CD8-positive, alpha-beta memory T cell (primary cell): ENCODE measurements around the gene ARID5B. TPM values are rescaled to one million over a fixed set of nuclear protein-coding genes. Genes with fewer than 3 reads are reported as not detected.
A peak's percentile ranks its signal among the peaks of the same experiment; 100 is the strongest.

Source experiments
- CTCF ChIA-PET: fragments of 350-600 bp; sonication (Branson Sonifier 250); formaldehyde crosslinking; loops from one replicate; lab custom pipeline; 2021; ENCODE audit warnings: antibody characterized with exemption; lab: Charles Lee
- POLR2A ChIA-PET: fragments of 350-600 bp; sonication (Branson Sonifier 250); formaldehyde crosslinking; loops from one replicate; lab custom pipeline; 2021; ENCODE audit warnings: antibody characterized with exemption; lab: Charles Lee
- DNase-seq, 5 donors: peaks; one replicate each; pipeline versions ENCODE4 v3.0.0 to v3.0.0-alpha.2; 2020 to 2022; ENCODE audit warnings: mixed read lengths in 1 of 5
- H3K27ac ChIP-seq: one replicate; pipeline ENCODE4 v1.7.0; 2013; ENCODE audit warnings: low read depth, mild to moderate bottlenecking, low read length, moderate library complexity
- H3K27me3 ChIP-seq: 2 replicates; pipeline ENCODE4 v1.7.0; 2013; ENCODE audit warnings: low read length, mild to moderate bottlenecking; ENCODE audit not compliant: insufficient read depth, poor library complexity, severe bottlenecking
- H3K36me3 ChIP-seq: 2 replicates; pipeline ENCODE4 v1.7.0; 2013; ENCODE audit warnings: mild to moderate bottlenecking, low read length, moderate library complexity; ENCODE audit not compliant: insufficient read depth
- H3K4me1 ChIP-seq: 2 replicates; pipeline ENCODE4 v1.7.0; 2013; ENCODE audit warnings: mild to moderate bottlenecking, low read length, moderate library complexity; ENCODE audit not compliant: insufficient read depth
- H3K4me3 ChIP-seq: 2 replicates; pipeline ENCODE4 v1.7.0; 2013; ENCODE audit warnings: mild to moderate bottlenecking, low read length
- H3K9me3 ChIP-seq: 2 replicates; pipeline ENCODE4 v1.7.0; 2013; ENCODE audit warnings: mild to moderate bottlenecking, low read length
- H3K27ac Mint-ChIP-seq, 8 donors: one replicate each; pipeline ENCODE4 v1.8.0; 2020 to 2021; ENCODE audit warnings: mixed read lengths in 8 of 8, mild to moderate bottlenecking in 6 of 8, inconsistent platforms in 3 of 8, moderate library complexity in 3 of 8
- H3K27me3 Mint-ChIP-seq, 2 donors: one replicate each; pipeline ENCODE4 v1.8.0; 2020 to 2021; ENCODE audit warnings: mixed read lengths in 2 of 2, mild to moderate bottlenecking in 1 of 2, moderate library complexity in 1 of 2
- H3K36me3 Mint-ChIP-seq, 3 donors: one replicate each; pipeline ENCODE4 v1.8.0; 2020 to 2021; ENCODE audit warnings: mixed read lengths in 3 of 3, inconsistent platforms in 1 of 3, mild to moderate bottlenecking in 1 of 3
- H3K4me1 Mint-ChIP-seq, 3 donors: one replicate each; pipeline ENCODE4 v1.8.0; 2020 to 2021; ENCODE audit warnings: mixed read lengths in 3 of 3, inconsistent platforms in 1 of 3, mild to moderate bottlenecking in 1 of 3
- H3K4me3 Mint-ChIP-seq, 7 donors: one replicate each; pipeline ENCODE4 v1.8.0; 2020 to 2021; ENCODE audit warnings: mixed read lengths in 7 of 7, mild to moderate bottlenecking in 6 of 7, moderate library complexity in 4 of 7, inconsistent platforms in 2 of 7
- H3K9me3 Mint-ChIP-seq, 5 donors: one replicate each; pipeline ENCODE4 v1.8.0; 2020 to 2022; ENCODE audit warnings: mixed read lengths in 5 of 5, mild to moderate bottlenecking in 3 of 5, moderate library complexity in 2 of 5, inconsistent platforms in 1 of 5
- polyA plus RNA-seq: library from polyadenylated mRNA; unstranded; fragments of 300-500 nt; fragmentation: Illumina TruSeq; gene quantifications from one replicate; pipeline ENCODE4 v1.2.3, GENCODE V29; 2021
- total RNA-seq, 2 experiments: library from RNA; stranded (reverse); gene quantifications; one replicate each; pipeline ENCODE4 v1.2.3, GENCODE V29; 2021

The ARID5B gene
- total and polyA plus RNA-seq, 3 experiments from 2014 or later: 37.1 to 48.7 (median 38.4) TPM

GRCh38 chr10:62037166-62037831, 135.8 kb downstream of the ARID5B start:
- Histone ChIP-seq H3K27me3 (no peaks in the 10 kb centered on the region), H3K36me3 (no peaks in the 10 kb centered on the region), H3K9me3 (no peaks in the 10 kb centered on the region), H3K4me1 (peaks cover 51% of the 10 kb centered on the region), H3K4me3 (no peak overlapping the region), H3K27ac (no peak overlapping the region)
- Mint-ChIP-seq H3K4me3 (no peak overlapping the region), H3K4me1 (peaks cover 50 to 81% (median 72%) of the 10 kb centered on the region in 3 donors), H3K36me3 (peaks cover 0 to 5% (median 2%) of the 10 kb centered on the region in 3 donors), H3K27ac (peak overlapping the region in 2 of 8 donors; percentile 70 to 85), H3K27me3 (no peaks in the 10 kb centered on the region), H3K9me3 (no peaks in the 10 kb centered on the region)
- DNase-seq: no peak
- ChIA-PET POLR2A (interaction anchor here (0.7 kb wide), 1 partner anchor 1189 kb away, joined by 3 read pairs; no protein-coding TSS in a partner anchor), CTCF (interaction anchor here (1.7 to 7.8 kb wide), 12 partner anchors 10 to 227 kb away, joined by 4 to 69 read pairs (median 10); partner anchors contain the start of gene ARID5B)

GRCh38 chr10:62037890-62038608, 136.6 kb downstream of the ARID5B start:
- Mint-ChIP-seq H3K4me1 (peaks cover 49 to 80% (median 70%) of the 10 kb centered on the region in 3 donors), H3K27me3 (no peaks in the 10 kb centered on the region), H3K36me3 (peaks cover 0 to 5% (median 2%) of the 10 kb centered on the region in 3 donors), H3K4me3 (peak overlapping the region in 2 of 7 donors; percentile 23 to 49), H3K27ac (peak overlapping the region in 4 of 8 donors; percentile 1 to 85 (median 64)), H3K9me3 (no peaks in the 10 kb centered on the region)
- ChIA-PET POLR2A (interaction anchor here (0.6 to 2.0 kb wide), 7 partner anchors 45 to 1188 kb away, joined by 3 to 14 read pairs (median 3); partner anchors contain the start of gene ARID5B), CTCF (interaction anchor here (0.8 to 7.8 kb wide), 25 partner anchors 9 to 227 kb away, joined by 3 to 69 read pairs (median 5); partner anchors contain the start of gene ARID5B)
- Histone ChIP-seq H3K27ac (no peak overlapping the region), H3K27me3 (no peaks in the 10 kb centered on the region), H3K4me3 (peak overlapping the region; percentile 10), H3K36me3 (no peaks in the 10 kb centered on the region), H3K9me3 (no peaks in the 10 kb centered on the region), H3K4me1 (peaks cover 49% of the 10 kb centered on the region)
- no peak for DNase-seq

- Mint-ChIP-seq H3K9me3 (no peaks in the 10 kb centered on the region), H3K36me3 (peaks cover 0 to 5% (median 2%) of the 10 kb centered on the region in 3 donors), H3K4me3 (peak overlapping the region in 6 of 7 donors; percentile 9 to 67 (median 42)), H3K27ac (peak overlapping the region in 6 of 8 donors; percentile 1 to 78 (median 42)), H3K27me3 (no peaks in the 10 kb centered on the region), H3K4me1 (peaks cover 49 to 80% (median 70%) of the 10 kb centered on the region in 3 donors)
- CTCF ChIA-PET: interaction anchor here (0.7 to 7.8 kb wide), 35 partner anchors 8 to 377 kb away, joined by 3 to 69 read pairs (median 4); partner anchors contain the start of gene ARID5B
- Histone ChIP-seq H3K27me3 (no peaks in the 10 kb centered on the region), H3K4me1 (peaks cover 49% of the 10 kb centered on the region), H3K27ac (no peak overlapping the region), H3K4me3 (peak overlapping the region; percentile 10), H3K36me3 (no peaks in the 10 kb centered on the region), H3K9me3 (no peaks in the 10 kb centered on the region)
- DNase-seq: peak; percentile 50 to 81 (median 61)
- POLR2A ChIA-PET: interaction anchor here (0.6 to 2.0 kb wide), 6 partner anchors 44 to 206 kb away, joined by 3 to 14 read pairs (median 4); partner anchors contain the start of gene ARID5B
Observed at GRCh38 chr10:62038609-62039190, 137.2 kb downstream of the ARID5B start.

- Histone ChIP-seq H3K27me3 (no peaks in the 10 kb centered on the region), H3K36me3 (no peaks in the 10 kb centered on the region), H3K4me3 (no peak overlapping the region), H3K4me1 (peaks cover 57% of the 10 kb centered on the region), H3K27ac (no peak overlapping the region), H3K9me3 (no peaks in the 10 kb centered on the region)
- ChIA-PET POLR2A (interaction anchor here (0.7 to 2.0 kb wide), 2 partner anchors 138 to 140 kb away, joined by 3 to 14 read pairs; partner anchors contain the start of gene ARID5B), CTCF (interaction anchor here (1.0 to 7.8 kb wide), 12 partner anchors 10 to 289 kb away, joined by 3 to 69 read pairs (median 6); partner anchors contain the start of gene ARID5B)
- no peaks in the 10 kb centered on the region for H3K9me3 Mint-ChIP-seq
- peak overlapping the region in 2 of 7 donors; percentile 18 to 24 for H3K4me3 Mint-ChIP-seq
- DNase-seq: no peak
- peaks cover 0 to 4% (median 2%) of the 10 kb centered on the region in 3 donors for H3K36me3 Mint-ChIP-seq
- H3K4me1 Mint-ChIP-seq: peaks cover 56 to 82% (median 79%) of the 10 kb centered on the region in 3 donors
- H3K27me3 Mint-ChIP-seq: no peaks in the 10 kb centered on the region
- peak overlapping the region in 2 of 8 donors; percentile 7 to 73 for H3K27ac Mint-ChIP-seq
Observed at GRCh38 chr10:62039954-62040353, 138.5 kb downstream of the ARID5B start.

GRCh38 chr10:62040881-62041280, 139.4 kb downstream of the ARID5B start:
- peak overlapping the region in 2 of 7 donors; percentile 34 to 37 for H3K4me3 Mint-ChIP-seq
- H3K36me3 Mint-ChIP-seq: peaks cover 0 to 2% (median 2%) of the 10 kb centered on the region in 3 donors
- POLR2A ChIA-PET: no interaction called here
- no peaks in the 10 kb centered on the region for H3K27me3 Mint-ChIP-seq
- Histone ChIP-seq H3K4me3 (no peak overlapping the region), H3K27me3 (no peaks in the 10 kb centered on the region), H3K36me3 (no peaks in the 10 kb centered on the region), H3K9me3 (no peaks in the 10 kb centered on the region), H3K4me1 (peaks cover 66% of the 10 kb centered on the region), H3K27ac (no peak overlapping the region)
- CTCF ChIA-PET: interaction anchor here (0.6 to 7.8 kb wide), 6 partner anchors 9 to 290 kb away, joined by 3 to 69 read pairs (median 16); no protein-coding TSS in a partner anchor
- H3K27ac Mint-ChIP-seq: peak overlapping the region in 6 of 8 donors; percentile 0 to 92 (median 36)
- H3K9me3 Mint-ChIP-seq: no peaks in the 10 kb centered on the region
- DNase-seq: no peak
- peaks cover 62 to 87% (median 83%) of the 10 kb centered on the region in 3 donors for H3K4me1 Mint-ChIP-seq

- H3K4me3 Mint-ChIP-seq: peak overlapping the region in 6 of 7 donors; percentile 0 to 48 (median 25)
- H3K4me1 Mint-ChIP-seq: peaks cover 83 to 96% (median 93%) of the 10 kb centered on the region in 3 donors
Observed at GRCh38 chr10:62043421-62044021, 142.0 kb downstream of the ARID5B start.

More at GRCh38 chr10:62043421-62044021, 142.0 kb downstream of the ARID5B start:
- H3K27ac Mint-ChIP-seq: peak overlapping the region; percentile 7 to 85 (median 42)
- H3K36me3 ChIP-seq: no peaks in the 10 kb centered on the region
- POLR2A ChIA-PET: interaction anchor here (0.6 kb wide), 3 partner anchors 34 to 196 kb away, joined by 3 to 7 read pairs (median 3); no protein-coding TSS in a partner anchor
- no peak overlapping the region for H3K27ac ChIP-seq
- H3K27me3 Mint-ChIP-seq: no peaks in the 10 kb centered on the region
- H3K27me3 ChIP-seq: no peaks in the 10 kb centered on the region
- H3K9me3 ChIP-seq: no peaks in the 10 kb centered on the region
- CTCF ChIA-PET: interaction anchor here (1.3 to 7.8 kb wide), 2 partner anchors 141 to 201 kb away, joined by 4 to 69 read pairs; no protein-coding TSS in a partner anchor
- H3K9me3 Mint-ChIP-seq: no peaks in the 10 kb centered on the region
- DNase-seq: no peak
- peaks cover 0 to 2% (median 2%) of the 10 kb centered on the region in 3 donors for H3K36me3 Mint-ChIP-seq
- peaks cover 69% of the 10 kb centered on the region for H3K4me1 ChIP-seq
- no peak overlapping the region for H3K4me3 ChIP-seq
